Caco-2 (cell line): ENCODE measurements around the gene PBX2. TPM values are rescaled to one million over a fixed set of nuclear protein-coding genes. Genes with fewer than 3 reads are reported as not detected.

Experiments
- BruUV-seq: library from RNA; stranded (reverse); fragments of 400-500 nt; replicated peaks from 2 replicates; lab custom pipeline; 2021; lab: Mats Ljungman, UMichigan
- CTCF ChIA-PET: fragments of 300-600 bp; sonication (Branson Sonifier 250); formaldehyde crosslinking; loops from one replicate; lab custom pipeline; 2022; ENCODE audit warnings: antibody characterized with exemption; lab: Charles Lee
- POLR2A ChIA-PET: fragments of 300-600 bp; sonication (Branson Sonifier 250); formaldehyde crosslinking; loops from one replicate; lab custom pipeline; 2022; ENCODE audit warnings: antibody characterized with exemption; lab: Charles Lee
- DNase-seq, 2 experiments: peaks; one replicate each; pipeline versions ENCODE4 v3.0.0 to v3.0.0-alpha.2; 2020 to 2022
- H3K27me3 ChIP-seq: replicated peaks from 2 replicates; pipeline ENCODE4 v1.6.0; 2011; ENCODE audit warnings: low read length; ENCODE audit not compliant: control insufficient read depth, insufficient read depth
- H3K36me3 ChIP-seq: 2 replicates; pipeline ENCODE4 v1.5.1; 2011; ENCODE audit warnings: low read length; ENCODE audit not compliant: control insufficient read depth, insufficient read depth
- H3K4me1 ChIP-seq: fragments of 250-450 bp; sonication (Bioruptor Pico); 2 replicates; pipeline ENCODE4 v1.5.1; 2020; ENCODE audit warnings: mild to moderate bottlenecking
- H3K4me3 ChIP-seq: 2 replicates; pipeline ENCODE4 v1.5.1; 2011; ENCODE audit warnings: low read depth, mild to moderate bottlenecking, control low read depth, low read length
- H3K9me3 ChIP-seq: fragments of 250-450 bp; sonication (Bioruptor Pico); 2 replicates; pipeline ENCODE4 v1.5.1; 2020; ENCODE audit warnings: mild to moderate bottlenecking, moderate library complexity
- H3K27ac Mint-ChIP-seq: one replicate; pipeline ENCODE4 v1.8.0; 2022; ENCODE audit warnings: mixed read lengths; ENCODE audit not compliant: unreplicated experiment
- H3K27me3 Mint-ChIP-seq: one replicate; pipeline ENCODE4 v1.8.0; 2022; ENCODE audit warnings: mixed read lengths; ENCODE audit not compliant: insufficient read depth, unreplicated experiment
- H3K36me3 Mint-ChIP-seq: one replicate; pipeline ENCODE4 v1.8.0; 2022; ENCODE audit warnings: mild to moderate bottlenecking, mixed read lengths; ENCODE audit not compliant: insufficient read depth, unreplicated experiment
- H3K4me1 Mint-ChIP-seq: one replicate; pipeline ENCODE4 v1.8.0; 2022; ENCODE audit warnings: low read depth, mixed read lengths; ENCODE audit not compliant: unreplicated experiment
- H3K4me3 Mint-ChIP-seq: one replicate; pipeline ENCODE4 v1.8.0; 2022; ENCODE audit warnings: mild to moderate bottlenecking, moderate library complexity, mixed read lengths; ENCODE audit not compliant: unreplicated experiment
- H3K9me3 Mint-ChIP-seq: one replicate; pipeline ENCODE4 v1.8.0; 2022; ENCODE audit warnings: mixed read lengths; ENCODE audit not compliant: unreplicated experiment
- intact Hi-C: fragments of 100-400 bp; cut with micrococcal nuclease; formaldehyde crosslinking; loops from one replicate; pipeline ENCODE4 v1.10.0; 2022; ENCODE audit not compliant: unreplicated experiment
- total RNA-seq: library from RNA; stranded (reverse); gene quantifications from 2 replicates; pipeline ENCODE4 v1.2.3, GENCODE V29; 2022
- TF ChIP-seq, protein P1 (sequence below), 2 experiments: fragments of 200-600 bp in 1 of 2; IDR thresholded peaks; 1 replicate in 1 of 2; 2 replicates in 1 of 2; pipeline versions ENCODE4 v1.5.1 to v1.8.0; 2011 to 2022; ENCODE audit warnings: antibody characterized with exemption in 1 of 2, control low read depth in 1 of 2, inconsistent platforms in 1 of 2, low read depth in 1 of 2, low read length in 1 of 2, mild to moderate bottlenecking in 1 of 2, moderate library complexity in 1 of 2; ENCODE audit not compliant: insufficient read depth in 1 of 2, severe bottlenecking in 1 of 2, unreplicated experiment in 1 of 2

The PBX2 gene
- total RNA-seq, 1 experiment from 2014 or later = 96.3 TPM

DNA sequence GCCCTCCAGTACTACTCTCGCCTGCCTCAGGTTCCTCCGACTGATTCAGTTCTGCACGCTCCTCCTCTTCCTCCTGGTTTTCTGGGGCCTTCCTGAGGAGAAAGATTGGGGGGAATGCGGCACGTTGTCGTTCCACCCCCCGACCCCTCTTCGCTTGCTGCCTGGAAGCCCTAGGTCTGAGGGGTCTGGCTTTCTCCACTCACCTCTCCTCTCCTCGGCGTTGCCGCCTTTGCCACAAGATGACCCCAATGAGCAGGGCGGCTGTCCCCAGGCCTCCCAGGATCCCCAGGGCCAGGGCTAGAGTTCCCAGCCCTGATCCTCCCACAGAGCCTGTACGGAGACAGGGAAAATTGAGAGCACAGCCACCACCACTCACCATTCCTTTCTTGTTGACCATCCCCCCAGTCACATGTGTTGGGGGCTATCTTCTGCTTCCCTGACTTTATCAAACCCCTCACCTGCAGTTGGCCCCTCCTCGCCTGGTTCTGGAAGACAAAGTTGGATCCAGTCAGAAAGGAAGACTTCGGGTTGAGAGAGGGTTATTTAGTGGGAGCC, 8.8 kb downstream of the PBX2 start:
- no peak overlapping the region for H3K4me3 Mint-ChIP-seq
- CTCF ChIA-PET = interaction anchor here (1.2 kb wide), 1 partner anchor 15 kb away, joined by 3 read pairs; no protein-coding TSS in a partner anchor
- BruUV-seq = no TSS peak

DNA sequence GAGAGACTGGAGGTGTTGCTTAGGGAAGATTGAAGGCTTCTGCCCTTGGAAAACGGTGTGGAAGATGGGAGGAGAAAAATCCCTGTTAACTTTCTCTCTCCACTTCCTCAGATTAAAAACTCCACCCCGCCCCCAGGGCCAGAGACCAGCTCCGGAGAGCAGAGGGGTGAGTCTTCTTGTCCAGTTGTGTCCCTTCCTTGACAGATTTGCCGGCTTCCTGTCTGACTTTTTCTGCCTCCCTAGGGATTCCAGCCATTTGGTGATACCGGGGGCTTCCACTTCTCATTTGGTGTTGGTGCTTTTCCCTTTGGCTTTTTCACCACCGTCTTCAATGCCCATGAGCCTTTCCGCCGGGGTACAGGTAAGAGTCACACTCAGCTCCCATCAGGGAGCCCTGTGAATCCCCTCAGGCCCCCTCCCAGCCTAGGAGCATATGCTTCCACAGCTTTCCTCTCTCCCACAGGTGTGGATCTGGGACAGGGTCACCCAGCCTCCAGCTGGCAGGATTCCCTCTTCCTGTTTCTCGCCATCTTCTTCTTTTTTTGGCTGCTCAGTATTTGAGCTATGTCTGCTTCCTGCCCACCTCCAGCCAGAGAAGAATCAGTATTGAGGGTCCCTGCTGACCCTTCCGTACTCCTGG, 10.1 kb downstream of the PBX2 start:
- intact Hi-C loops = no loop called here
- Mint-ChIP-seq H3K4me1 (peaks cover 32% of the 10 kb centered on the region), H3K36me3 (peaks cover 56% of the 10 kb centered on the region), H3K4me3 (peak overlapping the region; percentile 8), H3K27me3 (no peaks in the 10 kb centered on the region), H3K27ac (peak overlapping the region; percentile 65), H3K9me3 (no peaks in the 10 kb centered on the region)
- POLR2A ChIA-PET = no interaction called here
- CTCF ChIA-PET = interaction anchor here (1.8 kb wide), 1 partner anchor 16 kb away, joined by 8 read pairs; no protein-coding TSS in a partner anchor
- no peaks in the 10 kb centered on the region for H3K9me3 ChIP-seq
- H3K4me3 ChIP-seq = no peak overlapping the region
- H3K4me1 ChIP-seq = peaks cover 14% of the 10 kb centered on the region
- H3K27me3 ChIP-seq = no peaks in the 10 kb centered on the region
- BruUV-seq = no TSS peak
- H3K36me3 ChIP-seq = peaks cover 1% of the 10 kb centered on the region
- TF ChIP-seq, protein P1, sequence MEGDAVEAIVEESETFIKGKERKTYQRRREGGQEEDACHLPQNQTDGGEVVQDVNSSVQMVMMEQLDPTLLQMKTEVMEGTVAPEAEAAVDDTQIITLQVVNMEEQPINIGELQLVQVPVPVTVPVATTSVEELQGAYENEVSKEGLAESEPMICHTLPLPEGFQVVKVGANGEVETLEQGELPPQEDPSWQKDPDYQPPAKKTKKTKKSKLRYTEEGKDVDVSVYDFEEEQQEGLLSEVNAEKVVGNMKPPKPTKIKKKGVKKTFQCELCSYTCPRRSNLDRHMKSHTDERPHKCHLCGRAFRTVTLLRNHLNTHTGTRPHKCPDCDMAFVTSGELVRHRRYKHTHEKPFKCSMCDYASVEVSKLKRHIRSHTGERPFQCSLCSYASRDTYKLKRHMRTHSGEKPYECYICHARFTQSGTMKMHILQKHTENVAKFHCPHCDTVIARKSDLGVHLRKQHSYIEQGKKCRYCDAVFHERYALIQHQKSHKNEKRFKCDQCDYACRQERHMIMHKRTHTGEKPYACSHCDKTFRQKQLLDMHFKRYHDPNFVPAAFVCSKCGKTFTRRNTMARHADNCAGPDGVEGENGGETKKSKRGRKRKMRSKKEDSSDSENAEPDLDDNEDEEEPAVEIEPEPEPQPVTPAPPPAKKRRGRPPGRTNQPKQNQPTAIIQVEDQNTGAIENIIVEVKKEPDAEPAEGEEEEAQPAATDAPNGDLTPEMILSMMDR (IDR thresholded peaks at IDR 0.05; ENCODE audit: insufficient read depth in 1 of 2, low read depth in 1 of 2, low read length in 1 of 2, severe bottlenecking in 1 of 2, unreplicated experiment in 1 of 2) = no peak
- DNase-seq = no peak

More for the DNA sequence above, 8.8 kb downstream of the PBX2 start:
- no peak for DNase-seq
- H3K4me3 ChIP-seq = no peak overlapping the region
- Mint-ChIP-seq H3K4me1 (peaks cover 36% of the 10 kb centered on the region), H3K27ac (peak overlapping the region; percentile 65), H3K36me3 (peaks cover 60% of the 10 kb centered on the region), H3K27me3 (no peaks in the 10 kb centered on the region), H3K9me3 (no peaks in the 10 kb centered on the region)
- peaks cover 1% of the 10 kb centered on the region for H3K36me3 ChIP-seq
- H3K27me3 ChIP-seq = no peaks in the 10 kb centered on the region
- intact Hi-C loops = no loop called here
- TF ChIP-seq, protein P1 (IDR thresholded peaks at IDR 0.05; ENCODE audit: insufficient read depth in 1 of 2, low read depth in 1 of 2, low read length in 1 of 2, severe bottlenecking in 1 of 2, unreplicated experiment in 1 of 2) = no peak
- H3K4me1 ChIP-seq = peaks cover 14% of the 10 kb centered on the region
- H3K9me3 ChIP-seq = no peaks in the 10 kb centered on the region
- POLR2A ChIA-PET = no interaction called here

DNA sequence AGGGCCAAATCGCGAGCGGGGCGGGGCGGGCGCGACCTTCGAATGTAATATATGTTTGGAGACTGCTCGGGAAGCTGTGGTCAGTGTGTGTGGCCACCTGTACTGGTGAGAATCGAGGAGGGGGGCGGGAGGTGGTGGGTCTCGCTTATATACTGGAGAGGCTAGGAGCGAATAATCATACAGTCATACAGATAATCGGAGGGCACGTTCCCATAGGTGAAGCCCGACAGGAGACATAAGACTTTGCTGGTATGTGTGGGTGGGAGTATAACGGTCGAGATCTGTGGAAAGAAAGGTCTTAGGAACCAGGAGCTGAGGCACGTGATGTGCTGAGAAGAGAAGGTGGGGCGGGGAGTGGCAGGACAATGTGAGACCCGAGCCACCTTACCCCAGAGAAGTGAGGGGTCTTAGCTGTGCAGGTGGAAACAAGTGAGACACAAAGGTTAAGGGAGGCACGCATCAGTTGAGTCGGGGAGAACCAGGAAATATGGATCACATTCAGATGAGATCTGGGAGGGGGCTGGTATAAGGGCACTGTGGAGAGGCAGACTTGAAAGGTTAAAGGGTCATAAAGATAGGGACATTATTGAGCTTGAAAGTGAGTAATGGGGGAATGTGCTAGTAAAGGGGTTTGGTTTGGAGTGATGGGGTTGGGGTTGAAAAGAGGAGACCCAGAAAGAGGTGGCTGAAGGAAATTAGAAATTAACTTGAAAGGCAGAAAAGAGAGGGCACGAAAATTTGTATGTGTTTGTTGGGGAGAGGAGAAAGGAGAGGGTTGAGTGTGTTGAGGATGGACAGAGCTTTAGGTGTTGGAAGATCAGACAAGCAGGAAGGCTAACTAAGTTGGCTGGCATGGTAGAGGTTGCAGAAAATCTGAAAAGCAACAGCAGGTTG, 11.2 kb downstream of the PBX2 start:
- intact Hi-C loops = loop anchor here (1.0 kb wide), 3 partner anchors 12 to 50 kb away; partner anchors contain the start of genes ATF6B, PBX2 and PPT2
- no peaks in the 10 kb centered on the region for H3K9me3 ChIP-seq
- Mint-ChIP-seq H3K27ac (peak overlapping the region; percentile 94), H3K4me3 (peak overlapping the region; percentile 81), H3K27me3 (no peaks in the 10 kb centered on the region), H3K36me3 (peaks cover 49% of the 10 kb centered on the region), H3K4me1 (peaks cover 38% of the 10 kb centered on the region), H3K9me3 (no peaks in the 10 kb centered on the region)
- ChIA-PET CTCF (interaction anchor here (1.8 kb wide), 1 partner anchor 17 kb away, joined by 8 read pairs; no protein-coding TSS in a partner anchor), POLR2A (interaction anchor here (0.6 kb wide), 2 partner anchors 17 to 440 kb away, joined by 4 to 10 read pairs; no protein-coding TSS in a partner anchor)
- peak overlapping the region; percentile 68 for H3K4me3 ChIP-seq
- H3K27me3 ChIP-seq = no peaks in the 10 kb centered on the region
- H3K36me3 ChIP-seq = peaks cover 1% of the 10 kb centered on the region
- BruUV-seq = no TSS peak
- H3K4me1 ChIP-seq = peaks cover 8% of the 10 kb centered on the region
- DNase-seq = no peak
- TF ChIP-seq, protein P1 (IDR thresholded peaks at IDR 0.05; ENCODE audit: insufficient read depth in 1 of 2, low read depth in 1 of 2, low read length in 1 of 2, severe bottlenecking in 1 of 2, unreplicated experiment in 1 of 2) = no peak
